ENCODE results near the gene OR2F2.
A peak's percentile ranks its signal among the peaks of the same experiment; 100 is the strongest.

Gene OR2F2

GRCh38 chr7:143934526-143935325, at the start of gene OR2F2:
Gene OR2F2 (plus strand): TSS chr7:143935233. CDS start chr7:143935233, 0 bp downstream.
- Mint-ChIP-seq H3K36me3 (peaks cover 2% of the 10 kb centered on the region), H3K27me3 (peaks cover 5% of the 10 kb centered on the region), H3K9me3 (ENCODE audit: low read depth) (peaks cover 7% of the 10 kb centered on the region), H3K4me1 (ENCODE audit: low read depth) (no peaks in the 10 kb centered on the region), H3K27ac (no peak within 1 kb of the TSS), H3K4me3 (no peak within 1 kb of the TSS)

- H3K27ac Mint-ChIP-seq: no peak overlapping the region
- peaks cover 4% of the 10 kb centered on the region for H3K9me3 Mint-ChIP-seq (ENCODE audit: low read depth)
- H3K36me3 Mint-ChIP-seq: peaks cover 30% of the 10 kb centered on the region
- H3K4me3 Mint-ChIP-seq: no peak overlapping the region
- H3K4me1 Mint-ChIP-seq (ENCODE audit: low read depth): peaks cover 17% of the 10 kb centered on the region
- H3K27me3 Mint-ChIP-seq: peaks cover 27% of the 10 kb centered on the region
Measured at GRCh38 chr7:143885951-143886350, 49.1 kb upstream of the OR2F2 start.

DNA sequence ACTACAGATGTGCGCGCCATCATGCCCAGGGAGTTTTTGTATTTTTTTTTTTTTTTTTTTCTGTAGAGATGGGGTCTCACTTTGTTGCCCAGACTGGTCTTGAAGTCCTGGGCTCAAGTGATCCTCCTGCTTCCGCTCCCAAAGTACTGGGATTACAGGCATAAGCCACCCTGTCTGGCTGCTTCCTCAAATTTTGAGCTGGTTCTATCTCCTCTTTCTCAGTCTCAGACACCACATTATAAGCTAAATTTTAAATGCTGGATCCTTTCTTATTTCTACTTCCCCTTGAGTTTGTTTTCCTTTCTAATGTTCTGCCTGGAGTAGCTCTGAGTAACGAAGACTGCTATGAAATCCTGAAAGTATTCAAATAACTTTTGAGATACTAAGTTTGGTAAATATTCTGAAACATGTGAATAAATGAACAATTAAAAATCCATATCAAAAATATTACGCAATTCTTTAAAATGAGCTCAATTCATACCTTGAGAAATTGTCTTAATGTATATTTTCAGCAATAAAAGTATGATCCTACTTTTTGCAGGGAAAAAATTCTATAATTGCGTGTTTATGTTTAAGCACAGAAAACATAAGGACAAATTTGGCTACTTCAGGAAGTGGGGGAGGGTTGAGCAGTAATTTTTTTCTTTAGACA, 48.1 kb upstream of the OR2F2 start:
- Mint-ChIP-seq H3K4me3 (no peak overlapping the region), H3K27me3 (peaks cover 27% of the 10 kb centered on the region), H3K9me3 (ENCODE audit: low read depth) (peaks cover 11% of the 10 kb centered on the region), H3K36me3 (peaks cover 36% of the 10 kb centered on the region), H3K27ac (no peak overlapping the region), H3K4me1 (ENCODE audit: low read depth) (peaks cover 21% of the 10 kb centered on the region)

- H3K4me1 Mint-ChIP-seq (ENCODE audit: low read depth): peaks cover 11% of the 10 kb centered on the region
- H3K27me3 Mint-ChIP-seq: peaks cover 17% of the 10 kb centered on the region
- peaks cover 31% of the 10 kb centered on the region for H3K36me3 Mint-ChIP-seq
- peaks cover 12% of the 10 kb centered on the region for H3K9me3 Mint-ChIP-seq (ENCODE audit: low read depth)
- H3K27ac Mint-ChIP-seq: no peak overlapping the region
- H3K4me3 Mint-ChIP-seq: no peak overlapping the region
Measured at GRCh38 chr7:143889068-143889467, 46.0 kb upstream of the OR2F2 start.

GRCh38 chr7:143890558-143890957, 44.5 kb upstream of the OR2F2 start:
- peaks cover 13% of the 10 kb centered on the region for H3K27me3 Mint-ChIP-seq
- peaks cover 12% of the 10 kb centered on the region for H3K4me1 Mint-ChIP-seq (ENCODE audit: low read depth)
- no peak overlapping the region for H3K27ac Mint-ChIP-seq
- peaks cover 12% of the 10 kb centered on the region for H3K9me3 Mint-ChIP-seq (ENCODE audit: low read depth)
- H3K4me3 Mint-ChIP-seq: no peak overlapping the region
- H3K36me3 Mint-ChIP-seq: peaks cover 30% of the 10 kb centered on the region

- Mint-ChIP-seq H3K36me3 (peaks cover 30% of the 10 kb centered on the region), H3K27me3 (peaks cover 10% of the 10 kb centered on the region), H3K4me1 (ENCODE audit: low read depth) (peaks cover 9% of the 10 kb centered on the region), H3K9me3 (ENCODE audit: low read depth) (peaks cover 12% of the 10 kb centered on the region), H3K27ac (no peak overlapping the region), H3K4me3 (no peak overlapping the region)
Measured at GRCh38 chr7:143891457-143891856, 43.6 kb upstream of the OR2F2 start.

DNA sequence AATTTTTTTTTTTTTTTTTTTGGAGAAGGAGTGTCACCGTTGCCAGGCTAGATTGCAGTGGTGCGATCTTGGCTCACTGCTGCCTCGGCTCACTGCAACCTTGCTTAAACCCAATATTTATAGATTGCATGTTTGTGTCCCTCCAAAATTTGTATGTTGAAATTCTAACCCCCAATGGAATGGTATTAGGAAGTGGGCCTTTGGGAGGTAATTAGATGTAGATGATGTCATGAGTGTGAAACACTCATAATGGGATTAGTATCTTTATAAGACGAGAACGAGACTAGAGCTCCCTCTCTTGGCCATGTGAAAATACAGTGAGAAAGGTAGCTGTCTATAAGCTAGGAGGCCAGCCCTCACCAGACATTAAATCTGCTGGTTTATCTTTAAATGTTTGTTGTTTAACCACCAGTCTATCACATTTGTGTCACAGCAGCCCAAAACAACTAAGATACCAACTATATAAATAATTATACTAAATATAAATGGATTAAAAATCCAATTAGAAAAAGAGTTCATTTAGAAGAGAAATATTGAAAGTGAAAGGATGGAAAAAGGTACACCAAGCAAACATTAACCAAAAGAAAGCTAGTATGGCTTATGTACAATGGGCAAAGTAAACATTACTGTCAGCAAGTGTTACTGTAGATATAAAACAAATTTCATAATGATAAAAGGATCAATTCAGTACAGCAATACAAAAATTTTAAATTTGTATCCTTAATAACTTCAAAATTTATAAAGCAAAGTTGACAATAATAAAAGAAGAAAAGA, 42.3 kb upstream of the OR2F2 start:
- H3K9me3 Mint-ChIP-seq (ENCODE audit: low read depth): peaks cover 12% of the 10 kb centered on the region
- no peak overlapping the region for H3K4me3 Mint-ChIP-seq
- H3K36me3 Mint-ChIP-seq: peaks cover 27% of the 10 kb centered on the region

DNA sequence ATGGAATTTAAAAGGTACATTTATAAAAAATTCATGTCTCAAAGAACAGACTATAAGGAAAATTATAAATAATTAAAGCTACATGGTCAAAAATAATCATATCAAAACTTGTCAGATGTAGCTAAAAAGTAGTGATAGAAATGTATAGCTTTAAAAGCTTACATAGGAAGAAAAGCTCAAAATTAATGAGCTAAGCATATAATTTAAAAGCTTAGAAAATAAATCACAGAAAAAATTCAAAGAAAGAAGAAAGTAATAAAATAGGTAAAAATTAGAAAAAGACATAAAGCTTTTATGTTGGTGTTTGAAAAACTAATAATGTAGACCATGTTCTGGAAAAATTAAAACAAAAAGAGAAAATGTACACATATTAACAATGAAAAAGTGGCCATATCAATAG, 38.4 kb upstream of the OR2F2 start:
- H3K36me3 Mint-ChIP-seq: peaks cover 4% of the 10 kb centered on the region
- no peaks in the 10 kb centered on the region for H3K27me3 Mint-ChIP-seq
- H3K9me3 Mint-ChIP-seq (ENCODE audit: low read depth): peaks cover 4% of the 10 kb centered on the region
- H3K4me3 Mint-ChIP-seq: no peak overlapping the region
- H3K27ac Mint-ChIP-seq: no peak overlapping the region
- peaks cover 39% of the 10 kb centered on the region for H3K4me1 Mint-ChIP-seq (ENCODE audit: low read depth)

More for the DNA sequence above, 42.3 kb upstream of the OR2F2 start:
- Mint-ChIP-seq H3K27me3 (peaks cover 8% of the 10 kb centered on the region), H3K4me1 (ENCODE audit: low read depth) (peaks cover 15% of the 10 kb centered on the region), H3K27ac (no peak overlapping the region)

- no peaks in the 10 kb centered on the region for H3K27me3 Mint-ChIP-seq
- peaks cover 48% of the 10 kb centered on the region for H3K4me1 Mint-ChIP-seq (ENCODE audit: low read depth)
- no peak overlapping the region for H3K4me3 Mint-ChIP-seq
- H3K9me3 Mint-ChIP-seq (ENCODE audit: low read depth): no peaks in the 10 kb centered on the region
- no peaks in the 10 kb centered on the region for H3K36me3 Mint-ChIP-seq
- H3K27ac Mint-ChIP-seq: no peak overlapping the region
Measured at GRCh38 chr7:143898810-143899209, 36.2 kb upstream of the OR2F2 start.

DNA sequence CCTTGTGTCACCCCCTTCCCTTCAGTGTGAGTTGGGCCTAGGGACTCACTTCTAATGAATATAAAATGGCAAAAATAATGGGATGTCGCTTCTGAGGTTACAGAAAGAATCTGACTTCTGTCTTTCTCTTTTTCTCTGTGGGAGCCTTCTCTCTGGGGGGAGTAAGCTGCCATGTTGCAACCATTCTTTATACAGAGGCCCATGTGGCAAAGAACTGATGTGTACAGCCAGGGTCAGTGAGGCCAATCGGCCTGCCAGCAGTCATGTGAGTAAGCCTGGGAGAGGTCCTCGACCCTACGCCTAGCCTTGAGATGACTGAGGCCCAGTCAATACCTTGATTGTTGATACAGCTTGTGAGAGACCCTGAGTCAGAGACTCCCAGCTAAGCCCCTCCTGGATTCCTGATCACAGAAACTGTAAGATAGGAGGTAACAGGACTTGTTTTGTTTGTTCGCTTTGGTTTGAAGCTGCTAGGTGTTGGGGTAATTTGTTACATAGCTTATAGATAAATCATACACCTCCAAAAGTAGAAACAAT, 34.7 kb upstream of the OR2F2 start:
- H3K9me3 Mint-ChIP-seq (ENCODE audit: low read depth): no peaks in the 10 kb centered on the region
- no peaks in the 10 kb centered on the region for H3K36me3 Mint-ChIP-seq
- peaks cover 46% of the 10 kb centered on the region for H3K4me1 Mint-ChIP-seq (ENCODE audit: low read depth)
- peak overlapping the region; percentile 97 for H3K4me3 Mint-ChIP-seq
- H3K27ac Mint-ChIP-seq: peak overlapping the region; percentile 64
- H3K27me3 Mint-ChIP-seq: no peaks in the 10 kb centered on the region

- Mint-ChIP-seq H3K4me3 (peak overlapping the region; percentile 97), H3K9me3 (ENCODE audit: low read depth) (no peaks in the 10 kb centered on the region), H3K36me3 (no peaks in the 10 kb centered on the region), H3K4me1 (ENCODE audit: low read depth) (peaks cover 46% of the 10 kb centered on the region), H3K27ac (peak overlapping the region; percentile 95), H3K27me3 (no peaks in the 10 kb centered on the region)
Measured at GRCh38 chr7:143901332-143901667, 33.7 kb upstream of the OR2F2 start.

- peaks cover 44% of the 10 kb centered on the region for H3K4me1 Mint-ChIP-seq (ENCODE audit: low read depth)
- no peaks in the 10 kb centered on the region for H3K27me3 Mint-ChIP-seq
- peak within 1 kb of the TSS; percentile 97 for H3K4me3 Mint-ChIP-seq
- peak within 1 kb of the TSS; percentile 95 for H3K27ac Mint-ChIP-seq
- H3K36me3 Mint-ChIP-seq: no peaks in the 10 kb centered on the region
- H3K9me3 Mint-ChIP-seq (ENCODE audit: low read depth): no peaks in the 10 kb centered on the region
Measured at GRCh38 chr7:143901668-143902331, 33.2 kb upstream of the OR2F2 start, which contains the start of gene TCAF1. Gene TCAF1 (minus strand): TSS chr7:143902176. CDS start chr7:143876608, 25,568 bp downstream.

GRCh38 chr7:143902332-143902899, 32.6 kb upstream of the OR2F2 start:
- Mint-ChIP-seq H3K4me1 (ENCODE audit: low read depth) (peaks cover 40% of the 10 kb centered on the region), H3K9me3 (ENCODE audit: low read depth) (no peaks in the 10 kb centered on the region), H3K4me3 (peak overlapping the region; percentile 97), H3K36me3 (no peaks in the 10 kb centered on the region), H3K27ac (peak overlapping the region; percentile 95), H3K27me3 (no peaks in the 10 kb centered on the region)

- H3K4me3 Mint-ChIP-seq: no peak overlapping the region
- no peak overlapping the region for H3K27ac Mint-ChIP-seq
- H3K9me3 Mint-ChIP-seq (ENCODE audit: low read depth): no peaks in the 10 kb centered on the region
- H3K27me3 Mint-ChIP-seq: no peaks in the 10 kb centered on the region
- peaks cover 24% of the 10 kb centered on the region for H3K4me1 Mint-ChIP-seq (ENCODE audit: low read depth)
- H3K36me3 Mint-ChIP-seq: no peaks in the 10 kb centered on the region
Measured at GRCh38 chr7:143905509-143905908, 29.5 kb upstream of the OR2F2 start.
